ENCODE results near the gene WDR36. TPM values are rescaled to one million over a fixed set of nuclear protein-coding genes. Genes with fewer than 3 reads are reported as not detected.

WDR36 gene
- polyA plus RNA-seq, 1 donor (not counting 4 experiments of a cell fraction or from before 2014, with no cell fraction given) = 37.8 TPM

- DNase-seq (ENCODE audit: low read depth, low spot score) (no peak), FAIRE-seq (no peak)
- TF ChIP-seq EZH2 (IDR thresholded peaks at IDR 0.05; ENCODE audit: low read length) = no peak
- TF ChIP-seq, protein P1, sequence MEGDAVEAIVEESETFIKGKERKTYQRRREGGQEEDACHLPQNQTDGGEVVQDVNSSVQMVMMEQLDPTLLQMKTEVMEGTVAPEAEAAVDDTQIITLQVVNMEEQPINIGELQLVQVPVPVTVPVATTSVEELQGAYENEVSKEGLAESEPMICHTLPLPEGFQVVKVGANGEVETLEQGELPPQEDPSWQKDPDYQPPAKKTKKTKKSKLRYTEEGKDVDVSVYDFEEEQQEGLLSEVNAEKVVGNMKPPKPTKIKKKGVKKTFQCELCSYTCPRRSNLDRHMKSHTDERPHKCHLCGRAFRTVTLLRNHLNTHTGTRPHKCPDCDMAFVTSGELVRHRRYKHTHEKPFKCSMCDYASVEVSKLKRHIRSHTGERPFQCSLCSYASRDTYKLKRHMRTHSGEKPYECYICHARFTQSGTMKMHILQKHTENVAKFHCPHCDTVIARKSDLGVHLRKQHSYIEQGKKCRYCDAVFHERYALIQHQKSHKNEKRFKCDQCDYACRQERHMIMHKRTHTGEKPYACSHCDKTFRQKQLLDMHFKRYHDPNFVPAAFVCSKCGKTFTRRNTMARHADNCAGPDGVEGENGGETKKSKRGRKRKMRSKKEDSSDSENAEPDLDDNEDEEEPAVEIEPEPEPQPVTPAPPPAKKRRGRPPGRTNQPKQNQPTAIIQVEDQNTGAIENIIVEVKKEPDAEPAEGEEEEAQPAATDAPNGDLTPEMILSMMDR (optimal IDR thresholded peaks at IDR 0.05 in 1 of 3, IDR thresholded peaks at IDR 0.05 in 1 of 3, conservative IDR thresholded peaks at IDR 0.05 in 1 of 3; ENCODE audit: extremely low read depth in 1 of 3, insufficient read depth in 2 of 3, low read length in 3 of 3) = no peak
Measured at GRCh38 chr5:111147502-111147901, 55.4 kb downstream of the WDR36 start.

DNA sequence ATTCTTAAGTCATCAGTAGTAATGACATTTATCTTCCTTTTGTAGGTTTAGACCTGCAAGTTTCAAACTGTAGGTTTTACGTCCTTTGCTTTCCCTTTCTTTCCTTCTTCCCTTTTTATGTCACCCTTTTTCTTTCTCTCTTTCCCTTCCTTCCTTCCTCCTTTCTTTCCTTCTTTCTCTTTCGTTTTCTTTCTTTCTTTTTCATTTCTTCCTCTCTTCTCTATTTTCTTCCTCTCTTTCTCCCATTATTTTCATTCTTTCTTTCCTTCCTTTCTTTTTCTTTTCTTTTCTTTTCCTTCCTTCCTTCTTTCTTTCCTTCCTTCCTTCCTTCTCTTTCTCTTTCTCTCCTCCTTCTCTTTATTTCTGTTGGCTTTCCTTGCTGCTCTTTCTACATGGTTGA, 59.9 kb downstream of the WDR36 start:
- Histone ChIP-seq H3K9me1 (ENCODE audit: control insufficient read depth, extremely low read depth, insufficient read depth, low read length) (no peaks in the 10 kb centered on the region), H3K4me2 (ENCODE audit: control insufficient read depth, extremely low read depth, insufficient read depth, low read depth, low read length) (no peak overlapping the region), H3K4me3 (ENCODE audit: control insufficient read depth in 2 of 3, extremely low read depth in 1 of 3, insufficient read depth in 2 of 3, low read depth in 1 of 3, low read length in 3 of 3) (no peak overlapping the region), H3K36me3 (ENCODE audit: control insufficient read depth in 2 of 2, extremely low read depth in 1 of 2, insufficient read depth in 2 of 2, low read length in 2 of 2) (no peaks in the 10 kb centered on the region), H3K27ac (ENCODE audit: control insufficient read depth, insufficient read depth, low read length) (no peak overlapping the region), H3K27me3 (ENCODE audit: control insufficient read depth, extremely low read depth, insufficient read depth, low read length) (no peaks in the 10 kb centered on the region), H2AFZ (ENCODE audit: control insufficient read depth, low read length) (no peak overlapping the region), H3K4me1 (ENCODE audit: control insufficient read depth, extremely low read depth, insufficient read depth, low read length) (no peaks in the 10 kb centered on the region), H4K20me1 (ENCODE audit: control insufficient read depth, extremely low read depth, insufficient read depth, low read length) (no peaks in the 10 kb centered on the region), H3K9ac (ENCODE audit: control insufficient read depth, extremely low read depth, insufficient read depth, low read length) (no peak overlapping the region), H3K79me2 (ENCODE audit: control insufficient read depth, insufficient read depth, low read length) (no peaks in the 10 kb centered on the region), H3K9me3 (ENCODE audit: control insufficient read depth, low read depth, low read length) (no peaks in the 10 kb centered on the region)
- TF ChIP-seq EZH2 (IDR thresholded peaks at IDR 0.05; ENCODE audit: low read length) = no peak
- FAIRE-seq (no peak), DNase-seq (ENCODE audit: low read depth, low spot score) (no peak)
- dilution Hi-C loops (cut with MboI; ENCODE audit: extremely low pct_ligation_motif_present, low sequenced_read_pairs) = no loop called here

More at GRCh38 chr5:111147502-111147901, 55.4 kb downstream of the WDR36 start:
- Histone ChIP-seq H3K36me3 (ENCODE audit: control insufficient read depth in 2 of 2, extremely low read depth in 1 of 2, insufficient read depth in 2 of 2, low read length in 2 of 2) (no peaks in the 10 kb centered on the region), H3K27me3 (ENCODE audit: control insufficient read depth, extremely low read depth, insufficient read depth, low read length) (no peaks in the 10 kb centered on the region), H3K9ac (ENCODE audit: control insufficient read depth, extremely low read depth, insufficient read depth, low read length) (no peak overlapping the region), H3K4me1 (ENCODE audit: control insufficient read depth, extremely low read depth, insufficient read depth, low read length) (peaks cover 18% of the 10 kb centered on the region), H2AFZ (ENCODE audit: control insufficient read depth, low read length) (no peak overlapping the region), H4K20me1 (ENCODE audit: control insufficient read depth, extremely low read depth, insufficient read depth, low read length) (no peaks in the 10 kb centered on the region), H3K4me3 (ENCODE audit: control insufficient read depth in 2 of 3, extremely low read depth in 1 of 3, insufficient read depth in 2 of 3, low read depth in 1 of 3, low read length in 3 of 3) (no peak overlapping the region), H3K4me2 (ENCODE audit: control insufficient read depth, extremely low read depth, insufficient read depth, low read depth, low read length) (no peak overlapping the region), H3K9me1 (ENCODE audit: control insufficient read depth, extremely low read depth, insufficient read depth, low read length) (no peaks in the 10 kb centered on the region), H3K79me2 (ENCODE audit: control insufficient read depth, insufficient read depth, low read length) (no peaks in the 10 kb centered on the region), H3K27ac (ENCODE audit: control insufficient read depth, insufficient read depth, low read length) (no peak overlapping the region), H3K9me3 (ENCODE audit: control insufficient read depth, low read depth, low read length) (no peaks in the 10 kb centered on the region)
- dilution Hi-C loops (cut with MboI; ENCODE audit: extremely low pct_ligation_motif_present, low sequenced_read_pairs) = no loop called here

DNA sequence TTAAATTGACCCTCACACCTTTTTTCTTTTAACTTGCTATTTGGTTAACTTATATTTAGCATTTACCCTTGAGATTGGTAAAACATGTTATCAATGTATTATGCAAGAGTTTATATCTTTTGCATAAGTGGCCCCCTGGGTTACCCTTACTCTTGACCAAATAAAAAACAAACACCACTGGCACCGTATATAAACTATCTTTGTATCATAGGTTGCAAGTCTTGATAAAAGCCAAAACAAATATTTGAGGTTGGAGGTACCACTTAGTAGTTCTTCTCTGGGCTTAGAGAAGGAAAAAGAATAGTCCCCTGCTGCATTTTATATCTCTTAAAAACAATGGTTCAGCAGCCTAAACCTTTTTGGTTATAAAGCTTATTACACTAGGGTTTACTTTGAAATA, 61.3 kb downstream of the WDR36 start:
- H3K4me1 ChIP-seq (ENCODE audit: control insufficient read depth, extremely low read depth, insufficient read depth, low read length) = no peaks in the 10 kb centered on the region
- H2AFZ ChIP-seq (ENCODE audit: control insufficient read depth, low read length) = no peak overlapping the region
- H3K9ac ChIP-seq (ENCODE audit: control insufficient read depth, extremely low read depth, insufficient read depth, low read length) = no peak overlapping the region
- H3K27ac ChIP-seq (ENCODE audit: control insufficient read depth, insufficient read depth, low read length) = no peak overlapping the region
- DNase-seq (ENCODE audit: low read depth, low spot score) (no peak), FAIRE-seq (no peak)
- no peaks in the 10 kb centered on the region for H3K36me3 ChIP-seq (ENCODE audit: control insufficient read depth in 2 of 2, extremely low read depth in 1 of 2, insufficient read depth in 2 of 2, low read length in 2 of 2)
- H3K9me3 ChIP-seq (ENCODE audit: control insufficient read depth, low read depth, low read length) = no peaks in the 10 kb centered on the region
- no peaks in the 10 kb centered on the region for H3K79me2 ChIP-seq (ENCODE audit: control insufficient read depth, insufficient read depth, low read length)
- dilution Hi-C loops (cut with MboI; ENCODE audit: extremely low pct_ligation_motif_present, low sequenced_read_pairs) = no loop called here
- no peaks in the 10 kb centered on the region for H3K27me3 ChIP-seq (ENCODE audit: control insufficient read depth, extremely low read depth, insufficient read depth, low read length)
- no peak overlapping the region for H3K4me2 ChIP-seq (ENCODE audit: control insufficient read depth, extremely low read depth, insufficient read depth, low read depth, low read length)
- H3K9me1 ChIP-seq (ENCODE audit: control insufficient read depth, extremely low read depth, insufficient read depth, low read length) = no peaks in the 10 kb centered on the region
- H3K4me3 ChIP-seq (ENCODE audit: control insufficient read depth in 2 of 3, extremely low read depth in 1 of 3, insufficient read depth in 2 of 3, low read depth in 1 of 3, low read length in 3 of 3) = no peak overlapping the region
- TF ChIP-seq, protein P1 (optimal IDR thresholded peaks at IDR 0.05 in 1 of 3, IDR thresholded peaks at IDR 0.05 in 1 of 3, conservative IDR thresholded peaks at IDR 0.05 in 1 of 3; ENCODE audit: extremely low read depth in 1 of 3, insufficient read depth in 2 of 3, low read length in 3 of 3) = no peak
- TF ChIP-seq EZH2 (IDR thresholded peaks at IDR 0.05; ENCODE audit: low read length) = no peak
- no peaks in the 10 kb centered on the region for H4K20me1 ChIP-seq (ENCODE audit: control insufficient read depth, extremely low read depth, insufficient read depth, low read length)

Data from keratinocyte (primary cell).